SU-DHL-6 (cell line): ENCODE measurements around the gene ELAVL3.

ENCODE experiments used
- CTCF ChIP-seq: fragments of 200-600 bp; sonication (generic); IDR thresholded peaks from one replicate; pipeline ENCODE4 v1.5.1; 2017; ENCODE audit warnings: antibody characterized with exemption, mild to moderate bottlenecking, low read length, moderate library complexity; ENCODE audit not compliant: insufficient read depth, poor library complexity, severe bottlenecking
- EZH2phosphoT487 ChIP-seq: fragments of 200-600 bp; sonication (generic), shearing (Covaris generic); conservative IDR thresholded peaks from 2 replicates; pipeline ENCODE4 v1.6.1; 2018; ENCODE audit warnings: mild to moderate bottlenecking, antibody characterized with exemption, low read length, moderate library complexity, mixed read lengths

GRCh38 chr19:11456659-11457058 is 24.2 kb downstream of the ELAVL3 start:
- TF ChIP-seq CTCF (no peak), EZH2phosphoT487 (no peak)
